K562 (cell line): ENCODE data around the gene PFAS. TPM values are rescaled to one million over a fixed set of nuclear protein-coding genes. Genes with fewer than 3 reads are reported as not detected.

Experiments used
- BCOR ChIP-seq: fragments of 450-650 bp; IDR thresholded peaks from 2 replicates; pipeline ENCODE4 v1.6.1; 2016
- C11orf30 ChIP-seq: fragments of 450-650 bp; IDR thresholded peaks from 2 replicates; pipeline ENCODE4 v1.6.1; 2016; ENCODE audit warnings: low read depth, mild to moderate bottlenecking
- FOXM1 ChIP-seq, 2 experiments: fragments of 450-650 bp in 1 of 2; sonication (generic) in 1 of 2; formaldehyde crosslinking in 1 of 2; IDR thresholded peaks; 2 replicates each; pipeline versions ENCODE4 v1.6.1 to v1.9.0; 2017 to 2022; ENCODE audit warnings: low read depth in 2 of 2, mild to moderate bottlenecking in 2 of 2, missing genetic modification reagents in 1 of 2, moderate library complexity in 1 of 2
- HCFC1 ChIP-seq: IDR thresholded peaks from 2 replicates; pipeline ENCODE4 v1.6.1; 2012; ENCODE audit warnings: low read depth, low read length, improper control_type of control experiment
- ILF3 ChIP-seq: fragments of 450-650 bp; IDR thresholded peaks from 2 replicates; pipeline ENCODE4 v1.6.1; 2018; ENCODE audit warnings: antibody characterized with exemption, mild to moderate bottlenecking, moderate library complexity, borderline replicate concordance
- ILK ChIP-seq: fragments of 450-650 bp; IDR thresholded peaks from 2 replicates; pipeline ENCODE4 v1.6.1; 2016; ENCODE audit warnings: missing genetic modification characterization, low read depth, mild to moderate bottlenecking, missing compliant biosample characterization, moderate library complexity, borderline replicate concordance
- PHB2 ChIP-seq: fragments of 450-650 bp; IDR thresholded peaks from 2 replicates; pipeline ENCODE4 v1.6.1; 2017; ENCODE audit warnings: low read depth
- PHF21A ChIP-seq: fragments of 450-650 bp; IDR thresholded peaks from 2 replicates; pipeline ENCODE4 v1.6.1; 2017; ENCODE audit warnings: low read depth, borderline replicate concordance
- PTBP1 ChIP-seq: fragments of 200-400 bp; formaldehyde crosslinking; IDR thresholded peaks from 2 replicates; pipeline ENCODE4 v1.6.1; 2017; ENCODE audit warnings: low read depth, low read length
- RAD21 ChIP-seq, 2 experiments: fragments of 250-450 bp in 1 of 2; fragments of 450-650 bp in 1 of 2; sonication (Bioruptor Pico) in 1 of 2; formaldehyde crosslinking in 1 of 2; IDR thresholded peaks in 1 of 2; conservative IDR thresholded peaks in 1 of 2; 2 replicates each; pipeline versions ENCODE4 v1.4.0 to v1.8.0; 2020 to 2022; ENCODE audit warnings: mild to moderate bottlenecking in 2 of 2, moderate library complexity in 1 of 2
- SETDB1 ChIP-seq: IDR thresholded peaks from one replicate; pipeline ENCODE4 v1.6.1; 2012; ENCODE audit warnings: low read length, control low read depth, inconsistent platforms
- SMARCE1 ChIP-seq: fragments of 450-650 bp; IDR thresholded peaks from 2 replicates; pipeline ENCODE4 v1.7.1; 2016; ENCODE audit warnings: mild to moderate bottlenecking
- TCF7L2 ChIP-seq: fragments of 150-350 bp; IDR thresholded peaks from 2 replicates; pipeline ENCODE4 v1.6.1; 2016; ENCODE audit warnings: low read depth, mild to moderate bottlenecking, low read length, moderate library complexity
- polyA plus RNA-seq, 8 experiments: library from polyadenylated mRNA; depleted of rRNA in 4 of 8; stranded (reverse) in 5 of 8; unstranded in 3 of 8; fragments of >200 nt; fragmentation: Nextera tagmentation in 2 of 8; fragmentation: Illumina TruSeq in 1 of 8; extraction: Ambion mirVana in 2 of 8; extraction: Trizol in 1 of 8; gene quantifications; 2 replicates each; pipeline versions ENCODE4 v1.2.1 to v1.2.3, GENCODE V29; 2011 to 2014; ENCODE audit warnings: inconsistent platforms in 1 of 8, missing spikeins in 1 of 8
- total RNA-seq, 7 experiments: library from RNA; depleted of rRNA in 6 of 7; stranded (reverse); fragments of >200 nt in 6 of 7; fragmentation: Illumina TruSeq in 2 of 7; extraction: Trizol in 2 of 7; gene quantifications; 2 replicates each; pipeline versions ENCODE4 v1.2.1 to v1.2.3, GENCODE V29; 2011 to 2021; ENCODE audit warnings: low replicate concordance in 1 of 7
- TF ChIP-seq, protein P1 (sequence below): sonication (generic); formaldehyde crosslinking; IDR thresholded peaks from 2 replicates; pipeline ENCODE4 v1.8.1; 2023; ENCODE audit warnings: mild to moderate bottlenecking, missing genetic modification reagents
- TF ChIP-seq, protein P2 (sequence below): sonication (generic); formaldehyde crosslinking; IDR thresholded peaks from 2 replicates; pipeline ENCODE4 v1.8.0; 2022; ENCODE audit warnings: missing genetic modification reagents, mild to moderate bottlenecking, borderline replicate concordance
- TF ChIP-seq, protein P3 (sequence below): fragments of 250-450 bp; sonication (Bioruptor Pico); IDR thresholded peaks from 2 replicates; pipeline ENCODE4 v1.8.0; 2021; ENCODE audit warnings: moderate library complexity, mild to moderate bottlenecking, inconsistent platforms
- TF ChIP-seq, protein P4 (sequence below): sonication (generic); formaldehyde crosslinking; IDR thresholded peaks from 2 replicates; pipeline ENCODE4 v1.5.0; 2020; ENCODE audit warnings: missing genetic modification reagents
- TF ChIP-seq, protein P5 (sequence below): fragments of 250-450 bp; sonication (Bioruptor Pico); IDR thresholded peaks from 2 replicates; pipeline ENCODE4 v1.6.1; 2021; ENCODE audit warnings: mild to moderate bottlenecking
- TF ChIP-seq, protein P6 (sequence below): fragments of 450-650 bp; IDR thresholded peaks from 2 replicates; pipeline ENCODE4 v1.6.1; 2016; ENCODE audit warnings: mild to moderate bottlenecking

Gene PFAS
- total and polyA plus RNA-seq, 9 of the 15 experiments (the other 6 are each of a cell fraction or from before 2014, with no cell fraction given), result 11.6 to 131 (median 43.9) TPM

DNA sequence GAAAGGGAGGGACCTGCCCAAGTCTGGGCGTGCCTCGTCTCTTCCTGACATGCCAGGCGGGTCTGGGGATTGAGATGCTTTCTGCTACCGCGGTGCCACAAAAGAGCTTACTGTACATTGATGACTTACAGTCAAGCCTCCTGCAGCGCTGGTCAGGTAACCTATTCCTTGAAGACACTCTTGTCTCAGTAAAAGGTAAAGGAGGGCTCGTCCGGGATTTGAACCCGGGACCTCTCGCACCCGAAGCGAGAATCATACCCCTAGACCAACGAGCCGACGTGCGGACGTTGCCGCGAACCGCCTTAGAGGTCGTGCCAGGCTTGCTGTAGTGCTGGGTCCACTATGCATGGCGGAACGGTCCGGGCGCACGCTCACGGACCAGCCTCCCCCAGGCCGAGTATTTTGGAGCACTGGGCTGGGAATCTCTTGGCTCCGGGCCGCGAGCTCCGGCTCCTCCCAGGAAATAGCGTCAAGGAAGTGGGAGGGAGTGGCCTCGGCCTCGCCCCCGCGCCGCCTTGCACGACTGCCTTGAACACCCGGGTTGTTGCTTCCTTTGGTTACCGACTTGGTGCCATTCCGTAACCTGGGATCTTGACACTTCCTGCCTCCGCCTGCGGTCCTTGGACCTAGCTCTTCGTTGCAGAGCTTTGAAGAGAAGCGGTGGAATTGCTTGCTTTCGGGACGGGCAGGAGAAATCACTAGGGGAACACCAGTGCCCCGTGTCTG, 26.3 kb upstream of the PFAS start (continued):
- TF ChIP-seq, protein P1, sequence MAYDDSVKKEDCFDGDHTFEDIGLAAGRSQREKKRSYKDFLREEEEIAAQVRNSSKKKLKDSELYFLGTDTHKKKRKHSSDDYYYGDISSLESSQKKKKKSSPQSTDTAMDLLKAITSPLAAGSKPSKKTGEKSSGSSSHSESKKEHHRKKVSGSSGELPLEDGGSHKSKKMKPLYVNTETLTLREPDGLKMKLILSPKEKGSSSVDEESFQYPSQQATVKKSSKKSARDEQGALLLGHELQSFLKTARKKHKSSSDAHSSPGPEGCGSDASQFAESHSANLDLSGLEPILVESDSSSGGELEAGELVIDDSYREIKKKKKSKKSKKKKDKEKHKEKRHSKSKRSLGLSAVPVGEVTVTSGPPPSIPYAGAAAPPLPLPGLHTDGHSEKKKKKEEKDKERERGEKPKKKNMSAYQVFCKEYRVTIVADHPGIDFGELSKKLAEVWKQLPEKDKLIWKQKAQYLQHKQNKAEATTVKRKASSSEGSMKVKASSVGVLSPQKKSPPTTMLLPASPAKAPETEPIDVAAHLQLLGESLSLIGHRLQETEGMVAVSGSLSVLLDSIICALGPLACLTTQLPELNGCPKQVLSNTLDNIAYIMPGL, result peak; percentile 98
- TF ChIP-seq SMARCE1 (no peak), BCOR (peak; percentile 55; the same call in 1 of the 2 replicates), ILK (tag) (no peak), SETDB1 (no peak), PHB2 (no peak), FOXM1 (IDR thresholded peaks at IDR 0.05; ENCODE audit: low read depth) (no peak), FOXM1 (CRISPR knock-in tag; IDR thresholded peaks at IDR 0.05; ENCODE audit: low read depth) (no peak), ILF3 (no peak), C11orf30 (peak; percentile 28), TCF7L2 (no peak), HCFC1 (no peak), RAD21 (CRISPR knock-in tag; conservative IDR thresholded peaks at IDR 0.05 in 1 of 2, IDR thresholded peaks at IDR 0.05 in 1 of 2) (no peak), PHF21A (0 out of 2 replicates have a peak, but pooled peaks have one; percentile 38), PTBP1 (no peak)
- TF ChIP-seq, protein P2, sequence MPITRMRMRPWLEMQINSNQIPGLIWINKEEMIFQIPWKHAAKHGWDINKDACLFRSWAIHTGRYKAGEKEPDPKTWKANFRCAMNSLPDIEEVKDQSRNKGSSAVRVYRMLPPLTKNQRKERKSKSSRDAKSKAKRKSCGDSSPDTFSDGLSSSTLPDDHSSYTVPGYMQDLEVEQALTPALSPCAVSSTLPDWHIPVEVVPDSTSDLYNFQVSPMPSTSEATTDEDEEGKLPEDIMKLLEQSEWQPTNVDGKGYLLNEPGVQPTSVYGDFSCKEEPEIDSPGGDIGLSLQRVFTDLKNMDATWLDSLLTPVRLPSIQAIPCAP (CRISPR knock-in tag), result no peak
- TF ChIP-seq, protein P3, sequence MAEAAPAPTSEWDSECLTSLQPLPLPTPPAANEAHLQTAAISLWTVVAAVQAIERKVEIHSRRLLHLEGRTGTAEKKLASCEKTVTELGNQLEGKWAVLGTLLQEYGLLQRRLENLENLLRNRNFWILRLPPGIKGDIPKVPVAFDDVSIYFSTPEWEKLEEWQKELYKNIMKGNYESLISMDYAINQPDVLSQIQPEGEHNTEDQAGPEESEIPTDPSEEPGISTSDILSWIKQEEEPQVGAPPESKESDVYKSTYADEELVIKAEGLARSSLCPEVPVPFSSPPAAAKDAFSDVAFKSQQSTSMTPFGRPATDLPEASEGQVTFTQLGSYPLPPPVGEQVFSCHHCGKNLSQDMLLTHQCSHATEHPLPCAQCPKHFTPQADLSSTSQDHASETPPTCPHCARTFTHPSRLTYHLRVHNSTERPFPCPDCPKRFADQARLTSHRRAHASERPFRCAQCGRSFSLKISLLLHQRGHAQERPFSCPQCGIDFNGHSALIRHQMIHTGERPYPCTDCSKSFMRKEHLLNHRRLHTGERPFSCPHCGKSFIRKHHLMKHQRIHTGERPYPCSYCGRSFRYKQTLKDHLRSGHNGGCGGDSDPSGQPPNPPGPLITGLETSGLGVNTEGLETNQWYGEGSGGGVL (CRISPR knock-in tag), result no peak
- TF ChIP-seq, protein P4, sequence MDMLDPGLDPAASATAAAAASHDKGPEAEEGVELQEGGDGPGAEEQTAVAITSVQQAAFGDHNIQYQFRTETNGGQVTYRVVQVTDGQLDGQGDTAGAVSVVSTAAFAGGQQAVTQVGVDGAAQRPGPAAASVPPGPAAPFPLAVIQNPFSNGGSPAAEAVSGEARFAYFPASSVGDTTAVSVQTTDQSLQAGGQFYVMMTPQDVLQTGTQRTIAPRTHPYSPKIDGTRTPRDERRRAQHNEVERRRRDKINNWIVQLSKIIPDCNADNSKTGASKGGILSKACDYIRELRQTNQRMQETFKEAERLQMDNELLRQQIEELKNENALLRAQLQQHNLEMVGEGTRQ, result no peak
- TF ChIP-seq, protein P5, sequence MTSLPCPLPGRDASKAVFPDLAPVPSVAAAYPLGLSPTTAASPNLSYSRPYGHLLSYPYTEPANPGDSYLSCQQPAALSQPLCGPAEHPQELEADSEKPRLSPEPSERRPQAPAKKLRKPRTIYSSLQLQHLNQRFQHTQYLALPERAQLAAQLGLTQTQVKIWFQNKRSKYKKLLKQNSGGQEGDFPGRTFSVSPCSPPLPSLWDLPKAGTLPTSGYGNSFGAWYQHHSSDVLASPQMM (CRISPR knock-in tag), result no peak
- TF ChIP-seq, protein P6, sequence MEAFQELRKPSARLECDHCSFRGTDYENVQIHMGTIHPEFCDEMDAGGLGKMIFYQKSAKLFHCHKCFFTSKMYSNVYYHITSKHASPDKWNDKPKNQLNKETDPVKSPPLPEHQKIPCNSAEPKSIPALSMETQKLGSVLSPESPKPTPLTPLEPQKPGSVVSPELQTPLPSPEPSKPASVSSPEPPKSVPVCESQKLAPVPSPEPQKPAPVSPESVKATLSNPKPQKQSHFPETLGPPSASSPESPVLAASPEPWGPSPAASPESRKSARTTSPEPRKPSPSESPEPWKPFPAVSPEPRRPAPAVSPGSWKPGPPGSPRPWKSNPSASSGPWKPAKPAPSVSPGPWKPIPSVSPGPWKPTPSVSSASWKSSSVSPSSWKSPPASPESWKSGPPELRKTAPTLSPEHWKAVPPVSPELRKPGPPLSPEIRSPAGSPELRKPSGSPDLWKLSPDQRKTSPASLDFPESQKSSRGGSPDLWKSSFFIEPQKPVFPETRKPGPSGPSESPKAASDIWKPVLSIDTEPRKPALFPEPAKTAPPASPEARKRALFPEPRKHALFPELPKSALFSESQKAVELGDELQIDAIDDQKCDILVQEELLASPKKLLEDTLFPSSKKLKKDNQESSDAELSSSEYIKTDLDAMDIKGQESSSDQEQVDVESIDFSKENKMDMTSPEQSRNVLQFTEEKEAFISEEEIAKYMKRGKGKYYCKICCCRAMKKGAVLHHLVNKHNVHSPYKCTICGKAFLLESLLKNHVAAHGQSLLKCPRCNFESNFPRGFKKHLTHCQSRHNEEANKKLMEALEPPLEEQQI, result 0 out of 2 replicates have a peak, but pooled peaks have one; percentile 10
